Tibial nerve (tissue), 4 donors: ENCODE data around the gene TBC1D13.

ENCODE experiments used
- EP300 ChIP-seq, 2 donors: sonication (generic); formaldehyde crosslinking; IDR thresholded peaks; one replicate each; pipeline ENCODE4 v1.6.1; 2017; ENCODE audit warnings: antibody characterized with exemption in 2 of 2, mild to moderate bottlenecking in 1 of 2
- POLR2A ChIP-seq, 2 donors: fragments of 450-650 bp; IDR thresholded peaks; one replicate each; pipeline ENCODE4 v1.6.1; 2017; ENCODE audit warnings: antibody characterized with exemption in 2 of 2, mild to moderate bottlenecking in 2 of 2, moderate library complexity in 2 of 2
- TF ChIP-seq, protein P1 (sequence below), 5 experiments: fragments of 200-600 bp in 3 of 5; fragments of 450-650 bp in 2 of 5; sonication (generic) in 3 of 5; IDR thresholded peaks; one replicate each; pipeline ENCODE4 v1.5.1; 2016 to 2019; ENCODE audit warnings: antibody characterized with exemption in 5 of 5, mild to moderate bottlenecking in 3 of 5, moderate library complexity in 2 of 5

DNA sequence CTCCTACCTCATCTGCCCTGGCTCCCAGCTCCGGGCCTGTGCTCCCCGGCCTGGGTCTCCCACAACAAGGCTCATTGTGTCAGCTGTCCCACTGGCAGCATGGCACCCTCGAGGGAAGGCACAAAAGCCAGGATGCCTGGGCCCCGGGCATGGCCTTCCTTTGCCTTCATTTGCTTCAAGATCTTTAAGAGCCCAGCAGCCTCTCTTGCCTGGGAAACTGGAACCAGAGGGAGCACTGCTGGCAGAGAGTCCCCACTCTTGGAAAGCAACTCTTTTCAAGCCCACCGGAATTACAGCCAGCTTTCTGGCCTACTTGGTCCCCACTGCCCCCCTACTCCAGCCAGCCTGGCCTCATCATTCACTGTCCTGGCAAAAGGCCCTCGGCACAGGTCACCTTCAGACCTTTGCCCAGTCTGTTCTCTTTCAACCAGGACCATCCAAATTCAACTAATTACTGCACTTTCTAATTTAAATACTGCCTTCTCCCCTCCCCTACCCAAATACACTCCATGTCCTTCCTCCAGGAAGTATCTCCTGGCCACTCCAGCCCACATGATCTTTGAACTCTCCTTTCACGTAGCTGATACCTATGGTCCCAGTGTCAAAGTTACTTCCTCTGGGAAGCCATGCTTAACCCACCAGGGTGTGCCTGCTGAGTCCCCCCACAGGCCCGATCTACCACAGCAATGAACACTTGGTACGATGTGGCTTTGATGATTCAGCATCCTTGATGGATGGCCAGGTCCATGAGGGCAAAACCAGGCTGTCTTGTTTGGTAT lies 24.2 kb upstream of the TBC1D13 start:
- TF ChIP-seq, protein P1, sequence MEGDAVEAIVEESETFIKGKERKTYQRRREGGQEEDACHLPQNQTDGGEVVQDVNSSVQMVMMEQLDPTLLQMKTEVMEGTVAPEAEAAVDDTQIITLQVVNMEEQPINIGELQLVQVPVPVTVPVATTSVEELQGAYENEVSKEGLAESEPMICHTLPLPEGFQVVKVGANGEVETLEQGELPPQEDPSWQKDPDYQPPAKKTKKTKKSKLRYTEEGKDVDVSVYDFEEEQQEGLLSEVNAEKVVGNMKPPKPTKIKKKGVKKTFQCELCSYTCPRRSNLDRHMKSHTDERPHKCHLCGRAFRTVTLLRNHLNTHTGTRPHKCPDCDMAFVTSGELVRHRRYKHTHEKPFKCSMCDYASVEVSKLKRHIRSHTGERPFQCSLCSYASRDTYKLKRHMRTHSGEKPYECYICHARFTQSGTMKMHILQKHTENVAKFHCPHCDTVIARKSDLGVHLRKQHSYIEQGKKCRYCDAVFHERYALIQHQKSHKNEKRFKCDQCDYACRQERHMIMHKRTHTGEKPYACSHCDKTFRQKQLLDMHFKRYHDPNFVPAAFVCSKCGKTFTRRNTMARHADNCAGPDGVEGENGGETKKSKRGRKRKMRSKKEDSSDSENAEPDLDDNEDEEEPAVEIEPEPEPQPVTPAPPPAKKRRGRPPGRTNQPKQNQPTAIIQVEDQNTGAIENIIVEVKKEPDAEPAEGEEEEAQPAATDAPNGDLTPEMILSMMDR (IDR thresholded peaks at IDR 0.05): no peak
- TF ChIP-seq POLR2A (IDR thresholded peaks at IDR 0.05) (no peak), EP300 (IDR thresholded peaks at IDR 0.05) (no peak)
